SJSA1 (cell line): ENCODE data around the gene SLCO2B1. TPM values are rescaled to one million over a fixed set of nuclear protein-coding genes. Genes with fewer than 3 reads are reported as not detected.

Source experiments
- DNase-seq, 2 experiments: peaks; one replicate each; pipeline ENCODE4 v3.0.0-alpha.2; 2015 to 2020; ENCODE audit warnings: low spot score in 2 of 2, low read depth in 1 of 2
- H3K27ac ChIP-seq: fragments of 250-450 bp; sonication (Bioruptor Pico); 2 replicates; pipeline ENCODE4 v1.5.1; 2020; ENCODE audit warnings: mild to moderate bottlenecking, moderate library complexity
- H3K27me3 ChIP-seq: fragments of 250-450 bp; sonication (Bioruptor Pico); replicated peaks from 2 replicates; pipeline ENCODE4 v1.5.1; 2020; ENCODE audit warnings: mild to moderate bottlenecking, moderate library complexity
- H3K36me3 ChIP-seq: fragments of 250-450 bp; sonication (Bioruptor Pico); 2 replicates; pipeline ENCODE4 v1.5.1; 2020; ENCODE audit warnings: mild to moderate bottlenecking
- H3K4me1 ChIP-seq: fragments of 250-450 bp; sonication (Bioruptor Pico); replicated peaks from 2 replicates; pipeline ENCODE4 v1.6.1; 2021; ENCODE audit warnings: mild to moderate bottlenecking
- H3K4me3 ChIP-seq: fragments of 250-450 bp; sonication (Bioruptor Pico); 2 replicates; pipeline ENCODE4 v1.5.1; 2020; ENCODE audit warnings: mild to moderate bottlenecking
- H3K9me3 ChIP-seq: fragments of 250-450 bp; sonication (Bioruptor Pico); replicated peaks from 2 replicates; pipeline ENCODE4 v1.5.1; 2020; ENCODE audit warnings: mild to moderate bottlenecking
- total RNA-seq: library from RNA; depleted of rRNA; stranded (reverse); fragments of >200 nt; shearing (Covaris generic); gene quantifications from 2 replicates; pipeline ENCODE4 v1.2.3, GENCODE V29; 2014

The SLCO2B1 gene
- total RNA-seq, 1 experiment from 2014 or later, result 0.13 TPM

DNA sequence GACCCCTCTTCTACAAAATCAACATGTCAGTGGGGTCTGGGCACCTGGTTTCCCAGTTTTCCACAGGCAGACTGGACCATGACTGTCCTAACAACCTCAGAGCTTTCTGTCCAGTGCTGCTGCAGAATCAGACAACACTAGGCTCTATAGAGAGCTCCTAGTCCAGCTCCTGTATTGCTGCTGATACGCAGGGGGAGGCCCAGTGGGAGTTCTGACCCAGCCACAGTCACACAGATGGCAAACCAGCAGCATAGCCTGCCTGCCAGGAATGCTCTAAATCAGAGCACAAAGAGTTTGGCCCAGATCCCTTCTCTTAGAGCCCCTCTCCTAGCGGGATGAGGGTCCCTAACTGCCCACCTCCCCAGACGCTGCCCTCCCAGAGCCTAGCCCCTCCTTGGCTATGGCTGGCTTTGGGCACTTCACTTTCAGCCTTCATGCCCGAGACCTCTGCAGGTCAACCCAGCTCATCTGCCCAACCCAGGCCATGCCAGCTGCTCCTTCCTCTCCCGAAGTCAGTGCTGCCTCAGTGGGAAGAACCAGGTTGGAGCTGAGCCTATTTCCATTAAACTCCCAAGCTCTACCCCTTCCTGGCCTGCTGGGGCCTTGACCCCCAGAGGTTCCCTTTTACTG is 15.8 kb upstream of the SLCO2B1 start:
- Histone ChIP-seq H3K27me3 (no peaks in the 10 kb centered on the region), H3K9me3 (no peaks in the 10 kb centered on the region), H3K4me1 (no peaks in the 10 kb centered on the region)

GRCh38 chr11:75135651-75136050 is 15.3 kb upstream of the SLCO2B1 start:
- H3K36me3 ChIP-seq, result no peaks in the 10 kb centered on the region
- no peaks in the 10 kb centered on the region for H3K4me1 ChIP-seq
- H3K9me3 ChIP-seq, result no peaks in the 10 kb centered on the region
- no peak for DNase-seq
- H3K27ac ChIP-seq, result no peak overlapping the region
- no peak overlapping the region for H3K4me3 ChIP-seq
- no peaks in the 10 kb centered on the region for H3K27me3 ChIP-seq

More for the DNA sequence above, 15.8 kb upstream of the SLCO2B1 start:
- no peak overlapping the region for H3K4me3 ChIP-seq
- DNase-seq, result no peak
- no peaks in the 10 kb centered on the region for H3K36me3 ChIP-seq
- H3K27ac ChIP-seq, result no peak overlapping the region

GRCh38 chr11:75140269-75141138 is 10.4 kb upstream of the SLCO2B1 start:
- Histone ChIP-seq H3K9me3 (no peaks in the 10 kb centered on the region), H3K36me3 (no peaks in the 10 kb centered on the region), H3K4me3 (no peak overlapping the region), H3K4me1 (peaks cover 10% of the 10 kb centered on the region), H3K27me3 (no peaks in the 10 kb centered on the region), H3K27ac (no peak overlapping the region)
- peak in 1 of 2 experiments; percentile 14 for DNase-seq

- Histone ChIP-seq H3K36me3 (no peaks in the 10 kb centered on the region), H3K9me3 (no peaks in the 10 kb centered on the region), H3K27ac (no peak overlapping the region), H3K27me3 (no peaks in the 10 kb centered on the region), H3K4me3 (no peak overlapping the region), H3K4me1 (peaks cover 10% of the 10 kb centered on the region)
- DNase-seq, result no peak
Measured at GRCh38 chr11:75141166-75141565, 9.7 kb upstream of the SLCO2B1 start.

- Histone ChIP-seq H3K9me3 (no peaks in the 10 kb centered on the region), H3K27ac (no peak overlapping the region)
- peak; percentile 65 to 80 for DNase-seq
Measured at GRCh38 chr11:75142714-75143419, 8.0 kb upstream of the SLCO2B1 start.

DNA sequence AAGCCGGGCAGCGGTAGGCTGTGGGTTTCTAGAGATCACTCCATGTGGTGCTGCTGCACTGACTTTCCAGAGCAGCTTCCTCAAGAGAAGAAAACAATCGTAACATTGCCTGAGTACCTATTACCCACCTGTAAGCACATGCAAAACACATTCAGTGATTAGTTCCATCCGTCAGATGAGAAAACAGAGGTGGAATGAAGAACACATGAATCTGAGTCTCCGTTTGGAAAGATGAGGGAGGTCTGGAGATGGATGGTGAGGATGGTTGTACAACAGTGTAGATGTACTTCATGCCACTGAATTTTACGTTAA is 7.5 kb upstream of the SLCO2B1 start:
- H3K4me3 ChIP-seq, result no peak overlapping the region
- H3K27me3 ChIP-seq, result no peaks in the 10 kb centered on the region
- no peaks in the 10 kb centered on the region for H3K36me3 ChIP-seq
- H3K4me1 ChIP-seq, result peaks cover 10% of the 10 kb centered on the region
- no peaks in the 10 kb centered on the region for H3K9me3 ChIP-seq
- DNase-seq, result no peak
- H3K27ac ChIP-seq, result no peak overlapping the region

More at GRCh38 chr11:75142714-75143419, 8.0 kb upstream of the SLCO2B1 start:
- no peaks in the 10 kb centered on the region for H3K27me3 ChIP-seq
- peaks cover 10% of the 10 kb centered on the region for H3K4me1 ChIP-seq
- no peaks in the 10 kb centered on the region for H3K36me3 ChIP-seq
- no peak overlapping the region for H3K4me3 ChIP-seq

DNA sequence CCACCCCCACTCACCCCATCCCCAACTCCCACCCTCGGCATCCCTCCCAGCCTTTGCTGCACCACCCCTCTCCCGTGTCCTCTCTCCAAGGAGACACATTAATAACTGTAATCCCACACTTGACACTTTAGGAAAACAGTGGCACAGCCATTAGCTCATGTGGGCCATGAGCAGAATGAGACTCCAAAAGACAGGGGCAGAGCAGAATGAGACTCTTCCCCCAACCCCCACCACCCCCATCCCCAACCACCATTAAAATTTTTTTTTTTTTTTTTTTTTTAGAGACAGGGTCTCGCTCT is 6.2 kb upstream of the SLCO2B1 start:
- Histone ChIP-seq H3K36me3 (no peaks in the 10 kb centered on the region), H3K4me1 (peaks cover 10% of the 10 kb centered on the region), H3K4me3 (no peak overlapping the region), H3K9me3 (no peaks in the 10 kb centered on the region), H3K27ac (no peak overlapping the region), H3K27me3 (no peaks in the 10 kb centered on the region)
- DNase-seq, result no peak

GRCh38 chr11:75145196-75145971 is 5.5 kb upstream of the SLCO2B1 start:
- peaks cover 10% of the 10 kb centered on the region for H3K4me1 ChIP-seq
- H3K27ac ChIP-seq, result no peak overlapping the region
- no peak overlapping the region for H3K4me3 ChIP-seq
- H3K36me3 ChIP-seq, result no peaks in the 10 kb centered on the region
- H3K9me3 ChIP-seq, result no peaks in the 10 kb centered on the region
- DNase-seq, result no peak
- no peaks in the 10 kb centered on the region for H3K27me3 ChIP-seq

GRCh38 chr11:75145972-75146519 is 4.9 kb upstream of the SLCO2B1 start:
- no peak overlapping the region for H3K27ac ChIP-seq
- H3K36me3 ChIP-seq, result no peaks in the 10 kb centered on the region
- no peaks in the 10 kb centered on the region for H3K27me3 ChIP-seq
- no peak overlapping the region for H3K4me3 ChIP-seq
- peaks cover 10% of the 10 kb centered on the region for H3K4me1 ChIP-seq
- H3K9me3 ChIP-seq, result no peaks in the 10 kb centered on the region
- DNase-seq, result no peak

DNA sequence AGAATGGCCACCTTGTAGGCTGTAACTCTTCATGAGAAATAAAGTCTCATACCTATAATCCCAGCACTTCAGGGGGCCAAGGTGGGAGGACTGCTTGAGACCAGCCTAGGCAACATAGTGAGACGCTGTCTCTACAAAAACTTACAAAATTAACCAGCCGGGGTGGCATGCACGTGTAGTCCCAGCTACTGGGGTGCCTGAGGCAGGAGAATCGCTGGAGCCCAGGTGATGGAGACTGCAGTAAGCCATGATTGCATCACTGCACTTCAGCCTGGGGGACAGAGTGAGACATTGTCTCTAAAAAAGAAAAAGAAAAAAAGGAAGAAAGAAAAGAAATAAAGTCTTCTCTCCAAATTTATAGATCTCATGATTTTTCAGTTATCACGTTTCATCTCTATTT is 4.2 kb upstream of the SLCO2B1 start:
- Histone ChIP-seq H3K9me3 (no peaks in the 10 kb centered on the region), H3K36me3 (no peaks in the 10 kb centered on the region), H3K4me3 (no peak overlapping the region), H3K4me1 (peaks cover 10% of the 10 kb centered on the region), H3K27ac (no peak overlapping the region), H3K27me3 (no peaks in the 10 kb centered on the region)
- no peak for DNase-seq

DNA sequence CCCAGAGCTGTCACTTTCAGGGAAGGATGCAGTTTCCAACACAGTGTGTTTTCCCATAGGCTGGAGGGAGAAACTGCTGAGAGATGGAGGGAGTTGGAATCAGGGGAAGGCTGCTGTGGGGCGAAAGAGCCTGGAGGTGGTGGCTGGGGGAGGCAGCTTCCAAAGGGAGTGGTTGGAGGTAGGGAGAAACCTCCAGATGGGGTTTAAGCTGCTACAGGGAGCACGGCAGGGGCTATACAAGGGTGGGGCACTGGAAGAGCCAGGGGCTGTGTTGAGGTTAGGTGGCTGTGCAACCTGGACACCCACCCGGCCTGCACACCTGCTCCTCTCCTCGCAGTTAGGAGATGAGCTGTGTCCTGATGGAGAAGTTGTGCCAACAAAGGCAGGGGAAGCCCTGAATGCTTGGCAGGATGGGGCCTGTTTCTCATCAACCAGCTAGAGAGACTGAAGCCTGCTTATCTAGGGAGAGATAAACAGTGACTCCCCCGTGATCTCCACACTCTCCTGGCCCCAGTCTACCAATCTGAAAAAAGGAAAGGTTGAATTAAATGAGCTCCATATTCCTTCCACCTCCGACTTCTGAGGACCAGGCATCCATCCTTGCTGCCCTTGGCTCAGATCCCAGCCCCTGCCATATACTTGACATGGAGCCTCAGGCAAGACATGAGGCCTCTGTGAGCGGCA is 3.6 kb upstream of the SLCO2B1 start:
- H3K27me3 ChIP-seq, result no peaks in the 10 kb centered on the region
- H3K36me3 ChIP-seq, result no peaks in the 10 kb centered on the region
- peaks cover 10% of the 10 kb centered on the region for H3K4me1 ChIP-seq
- no peak overlapping the region for H3K27ac ChIP-seq
- no peak overlapping the region for H3K4me3 ChIP-seq
- H3K9me3 ChIP-seq, result no peaks in the 10 kb centered on the region
- DNase-seq, result no peak

DNA sequence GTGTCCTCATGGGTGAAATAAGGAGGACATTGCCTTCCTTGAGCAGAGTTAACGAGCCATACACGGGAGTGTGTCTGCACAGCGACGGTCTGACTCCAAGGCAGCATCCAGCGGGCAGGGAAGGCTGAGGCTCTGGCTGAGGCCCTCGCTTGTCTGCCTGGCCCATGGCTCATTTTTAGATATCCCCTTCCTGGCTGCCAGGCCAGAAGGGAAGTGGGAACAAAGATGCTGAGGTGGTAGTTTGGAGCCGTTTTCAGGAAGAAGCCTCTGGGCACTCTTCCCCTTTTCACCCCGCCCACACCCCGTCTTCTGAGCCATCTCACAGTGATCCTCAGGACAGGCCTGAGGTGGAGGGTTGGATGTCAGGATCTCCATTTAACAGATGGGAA is 3.0 kb upstream of the SLCO2B1 start:
- Histone ChIP-seq H3K27ac (no peak overlapping the region), H3K27me3 (no peaks in the 10 kb centered on the region), H3K36me3 (no peaks in the 10 kb centered on the region)

GRCh38 chr11:75148436-75148983 is 2.4 kb upstream of the SLCO2B1 start:
- Histone ChIP-seq H3K4me3 (no peak overlapping the region), H3K36me3 (no peaks in the 10 kb centered on the region), H3K27ac (no peak overlapping the region), H3K4me1 (peaks cover 2% of the 10 kb centered on the region), H3K27me3 (no peaks in the 10 kb centered on the region), H3K9me3 (no peaks in the 10 kb centered on the region)
- no peak for DNase-seq

More for the DNA sequence above, 3.0 kb upstream of the SLCO2B1 start:
- no peaks in the 10 kb centered on the region for H3K9me3 ChIP-seq
- peaks cover 9% of the 10 kb centered on the region for H3K4me1 ChIP-seq
- no peak overlapping the region for H3K4me3 ChIP-seq
- no peak for DNase-seq
